NB4 (cell line): ENCODE measurements around the gene PCCA.

Experiments used
- DNase-seq: peaks from one replicate; pipeline ENCODE4 v3.0.0; 2010; ENCODE audit warnings: low read depth
- H3K4me3 ChIP-seq: one replicate; pipeline ENCODE4 v1.5.1; 2011; ENCODE audit warnings: mild to moderate bottlenecking, low read depth, low read length, moderate library complexity
- CTCF ChIP-seq: IDR thresholded peaks from one replicate; pipeline ENCODE4 v1.5.1; 2012; ENCODE audit warnings: low read depth, low read length
- MAX ChIP-seq: IDR thresholded peaks from 2 replicates; pipeline ENCODE4 v1.6.1; 2011; ENCODE audit warnings: low read depth, low read length
- MYC ChIP-seq: IDR thresholded peaks from 2 replicates; pipeline ENCODE4 v1.6.1; 2011; ENCODE audit warnings: low read depth, low read length
- POLR2A ChIP-seq: IDR thresholded peaks from 2 replicates; pipeline ENCODE4 v1.6.1; 2011; ENCODE audit warnings: mild to moderate bottlenecking; ENCODE audit not compliant: insufficient read length; ENCODE audit errors: extremely low read depth

The PCCA gene

GRCh38 chr13:100389617-100390016 lies 300.7 kb downstream of the PCCA start:
- TF ChIP-seq CTCF: no peak
- TF ChIP-seq MYC: peak; percentile 23; the same call in 1 of the 2 replicates
- TF ChIP-seq MAX: peak; percentile 36; the same call in 1 of the 2 replicates
- H3K4me3 ChIP-seq: no peak overlapping the region
- DNase-seq: peak; percentile 59

GRCh38 chr13:100392709-100393630 lies 304.1 kb downstream of the PCCA start:
- H3K4me3 ChIP-seq: no peak overlapping the region
- TF ChIP-seq POLR2A: no peak
- no peak for TF ChIP-seq MYC
- TF ChIP-seq MAX: 0 out of 2 replicates have a peak, but pooled peaks have one; percentile 10
- peak; percentile 98 for DNase-seq

GRCh38 chr13:100394005-100394695 lies 305.3 kb downstream of the PCCA start:
- no peak overlapping the region for H3K4me3 ChIP-seq
- no peak for TF ChIP-seq CTCF
- no peak for DNase-seq

GRCh38 chr13:100395698-100396373 lies 306.9 kb downstream of the PCCA start:
- DNase-seq: no peak
- no peak overlapping the region for H3K4me3 ChIP-seq
- no peak for TF ChIP-seq POLR2A
- no peak for TF ChIP-seq MAX
- no peak for TF ChIP-seq CTCF
- TF ChIP-seq MYC: no peak

GRCh38 chr13:100396776-100397175 lies 307.9 kb downstream of the PCCA start:
- H3K4me3 ChIP-seq: no peak overlapping the region
- TF ChIP-seq MAX: no peak
- TF ChIP-seq MYC: no peak
- TF ChIP-seq CTCF: no peak
- no peak for TF ChIP-seq POLR2A
- peak; percentile 34 for DNase-seq

- no peak overlapping the region for H3K4me3 ChIP-seq
- no peak for DNase-seq
- TF ChIP-seq MYC (no peak), POLR2A (no peak), CTCF (no peak), MAX (no peak)
Observed at GRCh38 chr13:100397627-100398026, 308.7 kb downstream of the PCCA start.
